K562 (cell line): Measurements from ENCODE around the gene CCT8L2. TPM values are rescaled to one million over a fixed set of nuclear protein-coding genes. Genes with fewer than 3 reads are reported as not detected.
A peak's percentile ranks its signal among the peaks of the same experiment; 100 is the strongest.

Source experiments
- ARNT ChIP-seq, 2 experiments: fragments of 450-650 bp; IDR thresholded peaks; 2 replicates each; pipeline ENCODE4 v1.6.1; 2016; ENCODE audit warnings: mild to moderate bottlenecking in 1 of 2
- BHLHE40 ChIP-seq: IDR thresholded peaks from 2 replicates; pipeline ENCODE4 v1.6.1; 2011; ENCODE audit warnings: low read length, improper control_type of control experiment
- CXXC5 ChIP-seq: fragments of 250-450 bp; sonication (Bioruptor Pico); IDR thresholded peaks from 2 replicates; pipeline ENCODE4 v1.8.0; 2022; ENCODE audit warnings: inconsistent platforms, mild to moderate bottlenecking, moderate library complexity
- HIVEP1 ChIP-seq: fragments of 250-450 bp; sonication (Bioruptor Pico); IDR thresholded peaks from 2 replicates; pipeline ENCODE4 v1.4.0; 2020; ENCODE audit warnings: mild to moderate bottlenecking
- PCBP2 ChIP-seq: fragments of 200-400 bp; formaldehyde crosslinking; IDR thresholded peaks from 2 replicates; pipeline ENCODE4 v1.6.1; 2018; ENCODE audit warnings: low read length, low read depth, mild to moderate bottlenecking, moderate library complexity; ENCODE audit not compliant: poor library complexity, severe bottlenecking
- POLR2B ChIP-seq: fragments of 450-650 bp; IDR thresholded peaks from 2 replicates; pipeline ENCODE4 v1.6.1; 2018; ENCODE audit warnings: low read depth; ENCODE audit not compliant: partially characterized antibody
- RBM22 ChIP-seq: fragments of 200-400 bp; formaldehyde crosslinking; IDR thresholded peaks from 2 replicates; pipeline ENCODE4 v1.6.1; 2018; ENCODE audit warnings: low read length, low read depth; ENCODE audit not compliant: poor library complexity, severe bottlenecking
- TCF7 ChIP-seq: sonication (generic); IDR thresholded peaks from 2 replicates; pipeline ENCODE4 v1.6.1; 2016; ENCODE audit warnings: antibody characterized with exemption, borderline replicate concordance
- TEAD1 ChIP-seq, 2 experiments: fragments of 450-650 bp in 1 of 2; sonication (generic) in 1 of 2; formaldehyde crosslinking; IDR thresholded peaks; 2 replicates each; pipeline versions ENCODE4 v1.4.0 to v1.8.0; 2020 to 2022; ENCODE audit warnings: mild to moderate bottlenecking in 2 of 2, missing genetic modification reagents in 1 of 2
- U2AF1 ChIP-seq: fragments of 200-400 bp; formaldehyde crosslinking; optimal IDR thresholded peaks from 2 replicates; pipeline ENCODE3; 2017; ENCODE audit warnings: mild to moderate bottlenecking, low read depth, low read length, moderate library complexity
- ZBTB7A ChIP-seq: IDR thresholded peaks from 2 replicates; pipeline ENCODE4 v1.6.1; 2011; ENCODE audit warnings: low read depth, mild to moderate bottlenecking, low read length, moderate library complexity, borderline replicate concordance; ENCODE audit not compliant: control insufficient read depth
- ZNF766 ChIP-seq: fragments of 200-800 bp; sonication (Bioruptor generic); conservative IDR thresholded peaks from 2 replicates; pipeline ENCODE4 v1.6.1; 2016; ENCODE audit warnings: missing genetic modification characterization, missing compliant biosample characterization
- polyA plus RNA-seq, 8 experiments: library from polyadenylated mRNA; depleted of rRNA in 4 of 8; stranded (reverse) in 5 of 8; unstranded in 3 of 8; fragments of >200 nt; fragmentation: Nextera tagmentation in 2 of 8; fragmentation: Illumina TruSeq in 1 of 8; extraction: Ambion mirVana in 2 of 8; extraction: Trizol in 1 of 8; gene quantifications; 2 replicates each; pipeline versions ENCODE4 v1.2.1 to v1.2.3, GENCODE V29; 2011 to 2014; ENCODE audit warnings: inconsistent platforms in 1 of 8, missing spikeins in 1 of 8
- total RNA-seq, 7 experiments: library from RNA; depleted of rRNA in 6 of 7; stranded (reverse); fragments of >200 nt in 6 of 7; fragmentation: Illumina TruSeq in 2 of 7; extraction: Trizol in 2 of 7; gene quantifications; 2 replicates each; pipeline versions ENCODE4 v1.2.1 to v1.2.3, GENCODE V29; 2011 to 2021; ENCODE audit warnings: low replicate concordance in 1 of 7
- TF ChIP-seq, protein P1 (sequence below): sonication (generic); formaldehyde crosslinking; IDR thresholded peaks from 2 replicates; pipeline ENCODE4 v1.8.0; 2023; ENCODE audit warnings: mild to moderate bottlenecking, missing genetic modification reagents
- TF ChIP-seq, protein P2 (sequence below): fragments of 250-450 bp; sonication (Bioruptor Pico); IDR thresholded peaks from 2 replicates; pipeline ENCODE4 v1.4.0; 2020

Gene CCT8L2
- total and polyA plus RNA-seq, 9 of the 15 experiments (the other 6 are each of a cell fraction or from before 2014, with no cell fraction given), result 0.13 TPM; not detected in 8

DNA sequence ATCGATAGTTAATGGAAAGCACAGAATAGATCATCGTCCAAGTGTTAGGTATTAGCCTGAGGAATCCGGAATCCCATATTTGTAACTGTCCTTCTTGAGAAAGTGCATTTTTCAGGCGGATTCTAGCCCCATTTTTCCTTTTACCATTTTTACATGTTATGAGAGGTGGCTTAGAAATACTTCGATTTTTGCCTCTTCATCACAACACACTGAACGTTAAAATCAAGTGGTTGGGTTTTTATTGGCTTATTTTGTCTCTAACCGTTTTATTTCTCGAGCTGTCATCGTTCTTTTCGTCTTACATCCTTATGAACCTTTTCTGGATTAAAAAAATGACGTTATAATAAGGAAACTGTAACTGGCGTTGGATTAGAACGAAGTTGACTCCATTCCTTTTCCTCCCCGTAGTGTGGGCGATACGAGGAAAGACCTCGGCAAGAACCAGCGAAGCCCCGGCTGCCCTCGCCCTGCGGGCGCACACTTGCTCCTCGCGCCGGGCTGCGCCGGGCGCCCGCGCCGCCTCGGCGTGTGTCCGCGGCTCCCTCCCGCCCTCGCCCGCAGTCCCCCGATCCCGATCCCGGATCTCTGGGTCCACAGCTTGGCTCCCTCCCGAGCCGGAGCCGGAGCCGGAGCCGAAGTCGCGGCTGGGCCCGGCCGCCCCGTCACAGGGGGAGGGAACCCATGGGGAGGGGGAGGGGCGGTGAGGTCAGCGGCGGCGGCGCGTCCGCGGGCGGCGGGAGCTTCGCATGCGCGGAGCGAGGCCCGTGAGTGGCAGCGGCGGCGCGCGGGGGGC lies 8.2 kb upstream of the CCT8L2 start (continued):
- peak; percentile 96 for TF ChIP-seq U2AF1
- peak; percentile 91 for TF ChIP-seq ZNF766 (CRISPR knock-in tag)
- peak; percentile 93 for TF ChIP-seq HIVEP1 (CRISPR knock-in tag)
- peak; percentile 68; the same call in 1 of the 2 replicates for TF ChIP-seq ZBTB7A
- TF ChIP-seq, protein P1, sequence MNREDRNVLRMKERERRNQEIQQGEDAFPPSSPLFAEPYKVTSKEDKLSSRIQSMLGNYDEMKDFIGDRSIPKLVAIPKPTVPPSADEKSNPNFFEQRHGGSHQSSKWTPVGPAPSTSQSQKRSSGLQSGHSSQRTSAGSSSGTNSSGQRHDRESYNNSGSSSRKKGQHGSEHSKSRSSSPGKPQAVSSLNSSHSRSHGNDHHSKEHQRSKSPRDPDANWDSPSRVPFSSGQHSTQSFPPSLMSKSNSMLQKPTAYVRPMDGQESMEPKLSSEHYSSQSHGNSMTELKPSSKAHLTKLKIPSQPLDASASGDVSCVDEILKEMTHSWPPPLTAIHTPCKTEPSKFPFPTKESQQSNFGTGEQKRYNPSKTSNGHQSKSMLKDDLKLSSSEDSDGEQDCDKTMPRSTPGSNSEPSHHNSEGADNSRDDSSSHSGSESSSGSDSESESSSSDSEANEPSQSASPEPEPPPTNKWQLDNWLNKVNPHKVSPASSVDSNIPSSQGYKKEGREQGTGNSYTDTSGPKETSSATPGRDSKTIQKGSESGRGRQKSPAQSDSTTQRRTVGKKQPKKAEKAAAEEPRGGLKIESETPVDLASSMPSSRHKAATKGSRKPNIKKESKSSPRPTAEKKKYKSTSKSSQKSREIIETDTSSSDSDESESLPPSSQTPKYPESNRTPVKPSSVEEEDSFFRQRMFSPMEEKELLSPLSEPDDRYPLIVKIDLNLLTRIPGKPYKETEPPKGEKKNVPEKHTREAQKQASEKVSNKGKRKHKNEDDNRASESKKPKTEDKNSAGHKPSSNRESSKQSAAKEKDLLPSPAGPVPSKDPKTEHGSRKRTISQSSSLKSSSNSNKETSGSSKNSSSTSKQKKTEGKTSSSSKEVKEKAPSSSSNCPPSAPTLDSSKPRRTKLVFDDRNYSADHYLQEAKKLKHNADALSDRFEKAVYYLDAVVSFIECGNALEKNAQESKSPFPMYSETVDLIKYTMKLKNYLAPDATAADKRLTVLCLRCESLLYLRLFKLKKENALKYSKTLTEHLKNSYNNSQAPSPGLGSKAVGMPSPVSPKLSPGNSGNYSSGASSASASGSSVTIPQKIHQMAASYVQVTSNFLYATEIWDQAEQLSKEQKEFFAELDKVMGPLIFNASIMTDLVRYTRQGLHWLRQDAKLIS (CRISPR knock-in tag), result peak; percentile 97; the same call in 1 of the 2 replicates
- peak; percentile 86; the same call in 1 of the 2 replicates for TF ChIP-seq TCF7
- TF ChIP-seq POLR2B, result peak; percentile 56
- TF ChIP-seq RBM22, result peak; percentile 88
- TF ChIP-seq, protein P2, sequence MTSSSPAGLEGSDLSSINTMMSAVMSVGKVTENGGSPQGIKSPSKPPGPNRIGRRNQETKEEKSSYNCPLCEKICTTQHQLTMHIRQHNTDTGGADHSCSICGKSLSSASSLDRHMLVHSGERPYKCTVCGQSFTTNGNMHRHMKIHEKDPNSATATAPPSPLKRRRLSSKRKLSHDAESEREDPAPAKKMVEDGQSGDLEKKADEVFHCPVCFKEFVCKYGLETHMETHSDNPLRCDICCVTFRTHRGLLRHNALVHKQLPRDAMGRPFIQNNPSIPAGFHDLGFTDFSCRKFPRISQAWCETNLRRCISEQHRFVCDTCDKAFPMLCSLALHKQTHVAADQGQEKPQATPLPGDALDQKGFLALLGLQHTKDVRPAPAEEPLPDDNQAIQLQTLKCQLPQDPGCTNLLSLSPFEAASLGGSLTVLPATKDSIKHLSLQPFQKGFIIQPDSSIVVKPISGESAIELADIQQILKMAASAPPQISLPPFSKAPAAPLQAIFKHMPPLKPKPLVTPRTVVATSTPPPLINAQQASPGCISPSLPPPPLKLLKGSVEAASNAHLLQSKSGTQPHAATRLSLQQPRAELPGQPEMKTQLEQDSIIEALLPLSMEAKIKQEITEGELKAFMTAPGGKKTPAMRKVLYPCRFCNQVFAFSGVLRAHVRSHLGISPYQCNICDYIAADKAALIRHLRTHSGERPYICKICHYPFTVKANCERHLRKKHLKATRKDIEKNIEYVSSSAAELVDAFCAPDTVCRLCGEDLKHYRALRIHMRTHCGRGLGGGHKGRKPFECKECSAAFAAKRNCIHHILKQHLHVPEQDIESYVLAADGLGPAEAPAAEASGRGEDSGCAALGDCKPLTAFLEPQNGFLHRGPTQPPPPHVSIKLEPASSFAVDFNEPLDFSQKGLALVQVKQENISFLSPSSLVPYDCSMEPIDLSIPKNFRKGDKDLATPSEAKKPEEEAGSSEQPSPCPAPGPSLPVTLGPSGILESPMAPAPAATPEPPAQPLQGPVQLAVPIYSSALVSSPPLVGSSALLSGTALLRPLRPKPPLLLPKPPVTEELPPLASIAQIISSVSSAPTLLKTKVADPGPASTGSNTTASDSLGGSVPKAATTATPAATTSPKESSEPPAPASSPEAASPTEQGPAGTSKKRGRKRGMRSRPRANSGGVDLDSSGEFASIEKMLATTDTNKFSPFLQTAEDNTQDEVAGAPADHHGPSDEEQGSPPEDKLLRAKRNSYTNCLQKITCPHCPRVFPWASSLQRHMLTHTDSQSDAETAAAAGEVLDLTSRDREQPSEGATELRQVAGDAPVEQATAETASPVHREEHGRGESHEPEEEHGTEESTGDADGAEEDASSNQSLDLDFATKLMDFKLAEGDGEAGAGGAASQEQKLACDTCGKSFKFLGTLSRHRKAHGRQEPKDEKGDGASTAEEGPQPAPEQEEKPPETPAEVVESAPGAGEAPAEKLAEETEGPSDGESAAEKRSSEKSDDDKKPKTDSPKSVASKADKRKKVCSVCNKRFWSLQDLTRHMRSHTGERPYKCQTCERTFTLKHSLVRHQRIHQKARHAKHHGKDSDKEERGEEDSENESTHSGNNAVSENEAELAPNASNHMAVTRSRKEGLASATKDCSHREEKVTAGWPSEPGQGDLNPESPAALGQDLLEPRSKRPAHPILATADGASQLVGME (CRISPR knock-in tag), result peak; percentile 98
- TF ChIP-seq BHLHE40, result peak; percentile 81
- peak; percentile 36 to 92; a peak in 3 of 4 replicates for TF ChIP-seq TEAD1 (CRISPR knock-in tag; IDR thresholded peaks at IDR 0.05)
- peak; percentile 77 for TF ChIP-seq PCBP2
- TF ChIP-seq ARNT (IDR thresholded peaks at IDR 0.05), result peak; percentile 4 to 70; a peak in 2 of 4 replicates
- peak; percentile 99 for TF ChIP-seq CXXC5 (CRISPR knock-in tag)
